ENCODE data around the gene CCDC142.

The CCDC142 gene

DNA sequence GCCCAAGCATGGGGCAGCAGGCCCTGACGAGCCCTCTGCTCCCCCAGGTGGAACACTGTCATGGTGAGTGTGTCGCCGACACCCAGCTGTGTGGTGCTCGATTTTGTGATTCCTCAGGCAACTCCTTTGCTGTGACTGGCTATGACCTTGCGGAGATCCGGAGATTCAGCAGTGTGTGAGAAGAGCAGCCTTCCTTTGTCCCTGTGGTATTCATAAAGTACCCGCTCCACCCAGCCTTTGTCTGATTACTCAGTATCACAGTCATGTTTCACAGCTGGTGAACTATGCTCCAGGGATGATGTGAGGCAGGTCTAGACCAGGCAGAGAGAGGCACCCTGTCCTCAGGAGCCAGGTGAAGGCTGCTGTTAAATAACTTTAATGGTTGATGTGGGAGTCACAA, 57.3 kb downstream of the CCDC142 start:
- H2AK5ac ChIP-seq (ENCODE audit: low read length, severe bottlenecking), result no peak overlapping the region
- H2BK15ac ChIP-seq (ENCODE audit: low read depth, poor library complexity, severe bottlenecking), result no peak overlapping the region
- no peak overlapping the region for H3K23ac ChIP-seq (ENCODE audit: low read length in 2 of 2)
- H3K4me3 ChIP-seq (ENCODE audit: insufficient read depth in 1 of 2, low read depth in 1 of 2, low read length in 2 of 2), result no peak overlapping the region
- no peak overlapping the region for H3K4ac ChIP-seq (ENCODE audit: low read depth in 1 of 2, low read length in 2 of 2)
- H3K27ac ChIP-seq (ENCODE audit: low read length, poor library complexity, severe bottlenecking), result no peak overlapping the region
- no peak overlapping the region for H3K9ac ChIP-seq (ENCODE audit: low read length)
- no peak overlapping the region for H4K8ac ChIP-seq (ENCODE audit: low read length)
- peaks cover 1% of the 10 kb centered on the region for H3K79me1 ChIP-seq (replicated peaks; ENCODE audit: low read length, poor library complexity, severe bottlenecking)
- H3K27me3 ChIP-seq (ENCODE audit: control insufficient read depth in 1 of 2, insufficient read depth in 1 of 2, low read length in 2 of 2), result no peaks in the 10 kb centered on the region
- H3K14ac ChIP-seq (ENCODE audit: low read length in 2 of 2), result no peak overlapping the region
- no peak overlapping the region for H3K4me2 ChIP-seq (ENCODE audit: low read length, poor library complexity, severe bottlenecking)
- no peak overlapping the region for H2BK12ac ChIP-seq (ENCODE audit: low read length in 2 of 2)
- H2AFZ ChIP-seq (ENCODE audit: low read depth, low read length), result no peak overlapping the region
- H3K4me1 ChIP-seq (ENCODE audit: control insufficient read depth, insufficient read depth, low read depth, low read length), result peaks cover 21% of the 10 kb centered on the region
- no peak overlapping the region for H3K18ac ChIP-seq (ENCODE audit: low read depth in 1 of 2, low read length in 2 of 2)
- no peak for DNase-seq
- peaks cover 51 to 56% of the 10 kb centered on the region in 2 experiments for H3K36me3 ChIP-seq (ENCODE audit: control insufficient read depth in 1 of 2, insufficient read depth in 2 of 2, low read depth in 1 of 2, low read length in 2 of 2)
- no peak overlapping the region for H2BK120ac ChIP-seq (ENCODE audit: low read depth, low read length)
- H2BK5ac ChIP-seq (ENCODE audit: low read depth, low read length, poor library complexity, severe bottlenecking), result no peak overlapping the region
- WGBS, result 96% methylated on average over 7 of the region's 7 CpGs
- no peaks in the 10 kb centered on the region for H3K9me3 ChIP-seq (ENCODE audit: control insufficient read depth, low read length)
- no peak overlapping the region for H4K91ac ChIP-seq (ENCODE audit: low read length)

DNA sequence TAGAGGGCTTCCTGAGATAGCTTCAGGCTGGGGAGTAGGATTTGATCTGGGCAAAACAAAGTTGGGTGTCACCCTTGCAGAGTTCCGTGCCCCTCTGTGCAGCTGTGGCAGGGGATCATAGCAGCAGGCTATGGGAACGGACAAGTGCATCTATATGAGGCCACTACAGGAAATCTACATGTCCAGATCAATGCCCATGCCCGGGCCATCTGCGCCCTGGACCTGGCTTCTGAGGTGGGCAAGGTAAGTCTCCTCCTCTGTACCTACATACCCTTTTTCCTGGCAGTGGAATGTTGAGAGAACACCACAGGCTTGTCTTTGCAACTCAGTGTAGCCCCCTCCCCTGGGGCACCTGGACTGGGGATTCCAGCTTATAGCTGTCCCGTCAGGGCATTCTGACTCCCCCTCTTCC, 57.8 kb downstream of the CCDC142 start:
- Histone ChIP-seq H2BK15ac (ENCODE audit: low read depth, poor library complexity, severe bottlenecking) (no peak overlapping the region), H3K36me3 (ENCODE audit: control insufficient read depth in 1 of 2, insufficient read depth in 2 of 2, low read depth in 1 of 2, low read length in 2 of 2) (peaks cover 46 to 51% of the 10 kb centered on the region in 2 experiments), H3K27ac (ENCODE audit: low read length, poor library complexity, severe bottlenecking) (no peak overlapping the region), H3K23ac (ENCODE audit: low read length in 2 of 2) (no peak overlapping the region), H3K27me3 (ENCODE audit: control insufficient read depth in 1 of 2, insufficient read depth in 1 of 2, low read length in 2 of 2) (no peaks in the 10 kb centered on the region), H3K9me3 (ENCODE audit: control insufficient read depth, low read length) (no peaks in the 10 kb centered on the region), H3K4me1 (ENCODE audit: control insufficient read depth, insufficient read depth, low read depth, low read length) (peaks cover 16% of the 10 kb centered on the region), H2AK5ac (ENCODE audit: low read length, severe bottlenecking) (no peak overlapping the region), H3K79me1 (replicated peaks; ENCODE audit: low read length, poor library complexity, severe bottlenecking) (no peaks in the 10 kb centered on the region), H2AFZ (ENCODE audit: low read depth, low read length) (no peak overlapping the region), H3K4ac (ENCODE audit: low read depth in 1 of 2, low read length in 2 of 2) (no peak overlapping the region), H3K4me3 (ENCODE audit: insufficient read depth in 1 of 2, low read depth in 1 of 2, low read length in 2 of 2) (no peak overlapping the region), H4K91ac (ENCODE audit: low read length) (no peak overlapping the region), H2BK120ac (ENCODE audit: low read depth, low read length) (no peak overlapping the region), H2BK12ac (ENCODE audit: low read length in 2 of 2) (no peak overlapping the region), H3K9ac (ENCODE audit: low read length) (no peak overlapping the region), H3K18ac (ENCODE audit: low read depth in 1 of 2, low read length in 2 of 2) (no peak overlapping the region), H2BK5ac (ENCODE audit: low read depth, low read length, poor library complexity, severe bottlenecking) (no peak overlapping the region), H4K8ac (ENCODE audit: low read length) (no peak overlapping the region), H3K4me2 (ENCODE audit: low read length, poor library complexity, severe bottlenecking) (no peak overlapping the region), H3K14ac (ENCODE audit: low read length in 2 of 2) (no peak overlapping the region)
- 95% methylated on average over 4 of the region's 5 CpGs for WGBS
- no peak for DNase-seq

DNA sequence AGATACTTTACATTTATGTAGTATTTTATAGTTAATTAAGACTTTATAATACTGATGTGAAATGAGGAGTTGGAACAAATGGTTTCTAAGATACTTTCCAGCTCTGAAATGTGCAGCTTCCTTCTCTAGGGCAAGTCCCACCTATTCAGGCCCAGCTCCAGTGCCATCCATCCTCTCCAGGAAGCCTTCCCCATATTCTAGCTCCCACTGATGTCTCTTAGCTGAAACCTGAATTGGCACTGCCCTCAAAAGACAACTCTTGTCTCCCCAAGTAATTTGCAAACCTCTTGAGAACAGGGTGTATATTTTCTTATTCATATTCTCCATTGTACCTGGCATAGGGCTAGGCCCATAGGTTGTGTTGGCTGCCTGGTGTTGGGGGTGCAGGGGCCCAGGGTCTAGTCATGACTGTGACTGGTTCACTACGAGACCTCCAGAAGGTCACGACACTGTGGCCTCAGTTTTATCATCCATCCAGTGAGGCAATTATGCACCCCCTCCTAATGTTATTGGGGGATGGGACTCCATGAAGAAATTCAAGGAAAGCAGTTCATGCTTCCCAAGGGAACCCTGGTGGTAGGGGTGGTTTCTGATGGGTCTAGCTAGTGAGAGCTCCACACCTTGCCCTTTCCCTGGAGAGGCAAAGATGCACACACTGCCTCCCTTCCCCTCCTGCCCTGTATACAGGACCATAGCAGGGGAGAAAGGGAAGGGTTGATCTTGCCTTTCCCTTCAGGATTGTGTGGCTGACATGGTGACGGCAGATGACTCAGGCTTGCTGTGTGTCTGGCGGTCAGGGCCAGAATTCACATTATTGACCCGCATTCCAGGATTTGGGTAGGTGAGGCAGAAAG, 58.4 kb downstream of the CCDC142 start:
- Histone ChIP-seq H2BK15ac (ENCODE audit: low read depth, poor library complexity, severe bottlenecking) (no peak overlapping the region), H3K4me3 (ENCODE audit: insufficient read depth in 1 of 2, low read depth in 1 of 2, low read length in 2 of 2) (no peak overlapping the region), H2BK12ac (ENCODE audit: low read length in 2 of 2) (no peak overlapping the region), H2BK120ac (ENCODE audit: low read depth, low read length) (no peak overlapping the region), H4K91ac (ENCODE audit: low read length) (no peak overlapping the region), H3K4me2 (ENCODE audit: low read length, poor library complexity, severe bottlenecking) (no peak overlapping the region), H3K23ac (ENCODE audit: low read length in 2 of 2) (no peak overlapping the region), H3K9ac (ENCODE audit: low read length) (no peak overlapping the region), H3K79me1 (replicated peaks; ENCODE audit: low read length, poor library complexity, severe bottlenecking) (no peaks in the 10 kb centered on the region), H3K27ac (ENCODE audit: low read length, poor library complexity, severe bottlenecking) (no peak overlapping the region), H3K18ac (ENCODE audit: low read depth in 1 of 2, low read length in 2 of 2) (no peak overlapping the region), H3K4me1 (ENCODE audit: control insufficient read depth, insufficient read depth, low read depth, low read length) (peaks cover 11% of the 10 kb centered on the region), H2AFZ (ENCODE audit: low read depth, low read length) (no peak overlapping the region), H2BK5ac (ENCODE audit: low read depth, low read length, poor library complexity, severe bottlenecking) (no peak overlapping the region), H3K27me3 (ENCODE audit: control insufficient read depth in 1 of 2, insufficient read depth in 1 of 2, low read length in 2 of 2) (no peaks in the 10 kb centered on the region), H3K36me3 (ENCODE audit: control insufficient read depth in 1 of 2, insufficient read depth in 2 of 2, low read depth in 1 of 2, low read length in 2 of 2) (peaks cover 39 to 44% of the 10 kb centered on the region in 2 experiments), H3K14ac (ENCODE audit: low read length in 2 of 2) (no peak overlapping the region), H4K8ac (ENCODE audit: low read length) (no peak overlapping the region), H3K4ac (ENCODE audit: low read depth in 1 of 2, low read length in 2 of 2) (no peak overlapping the region), H2AK5ac (ENCODE audit: low read length, severe bottlenecking) (no peak overlapping the region), H3K9me3 (ENCODE audit: control insufficient read depth, low read length) (no peaks in the 10 kb centered on the region)
- 87% methylated on average over 5 of the region's 5 CpGs for WGBS
- DNase-seq, result no peak
